GM23338 (cell line): ENCODE measurements around the gene NCKAP5. TPM values are rescaled to one million over a fixed set of nuclear protein-coding genes. Genes with fewer than 3 reads are reported as not detected.

Source experiments
- ATAC-seq: fragments of 200-7000 bp; cut with Tn5 transposase; 3 replicates; pipeline ENCODE4 v1.9.1; 2020
- DNase-seq: peaks from one replicate; pipeline ENCODE4 v3.0.0-alpha.2; 2015; ENCODE audit warnings: low spot score
- H2AFZ ChIP-seq: fragments of 200-600 bp; sonication (generic); 2 replicates; pipeline ENCODE4 v1.8.0; 2016; ENCODE audit warnings: antibody characterized with exemption, mild to moderate bottlenecking, moderate library complexity
- H3F3A ChIP-seq: fragments of 200-600 bp; sonication (generic); replicated peaks from 2 replicates; pipeline ENCODE4 v1.8.0; 2017; ENCODE audit warnings: antibody characterized with exemption, mixed run types, low read depth
- H3K27ac ChIP-seq: fragments of 200-600 bp; sonication (generic); 2 replicates; pipeline ENCODE4 v1.6.1; 2016; ENCODE audit warnings: low read depth
- H3K27me3 ChIP-seq: fragments of 200-600 bp; sonication (generic); 2 replicates; pipeline ENCODE4 v1.8.0; 2016; ENCODE audit warnings: mild to moderate bottlenecking, mixed run types, moderate library complexity; ENCODE audit not compliant: insufficient read depth
- H3K36me3 ChIP-seq: fragments of 200-600 bp; sonication (generic); 2 replicates; pipeline ENCODE4 v1.8.0; 2016; ENCODE audit warnings: mild to moderate bottlenecking; ENCODE audit not compliant: insufficient read depth
- H3K4me1 ChIP-seq: fragments of 200-600 bp; sonication (generic); 2 replicates; pipeline ENCODE4 v1.8.0; 2016; ENCODE audit warnings: mild to moderate bottlenecking, moderate library complexity; ENCODE audit not compliant: insufficient read depth
- H3K4me2 ChIP-seq: fragments of 200-600 bp; sonication (generic); 2 replicates; pipeline ENCODE4 v1.7.1; 2017; ENCODE audit warnings: mixed run types
- H3K4me3 ChIP-seq: fragments of 200-600 bp; sonication (generic); 2 replicates; pipeline ENCODE4 v1.6.1; 2016; ENCODE audit warnings: mixed run types
- H3K79me2 ChIP-seq: fragments of 200-600 bp; sonication (generic); replicated peaks from 2 replicates; pipeline ENCODE4 v1.8.0; 2017; ENCODE audit warnings: mild to moderate bottlenecking; ENCODE audit not compliant: insufficient read depth
- H3K9me2 ChIP-seq: fragments of 200-600 bp; sonication (generic); 2 replicates; pipeline ENCODE4 v1.8.0; 2017; ENCODE audit not compliant: insufficient read depth
- H4K20me1 ChIP-seq: fragments of 200-600 bp; sonication (generic); replicated peaks from 2 replicates; pipeline ENCODE4 v1.8.0; 2017; ENCODE audit warnings: mild to moderate bottlenecking; ENCODE audit not compliant: insufficient read depth
- H3K27ac Mint-ChIP-seq: 2 replicates; pipeline ENCODE4 v1.8.0; 2020; ENCODE audit warnings: inconsistent platforms, mild to moderate bottlenecking, moderate library complexity, mixed read lengths
- H3K27me3 Mint-ChIP-seq: 3 replicates; pipeline ENCODE4 v1.8.0; 2022; ENCODE audit warnings: low read depth, mild to moderate bottlenecking, moderate library complexity, mixed read lengths, inconsistent platforms; ENCODE audit not compliant: insufficient read depth, poor library complexity
- H3K36me3 Mint-ChIP-seq: 3 replicates; pipeline ENCODE4 v1.8.0; 2021; ENCODE audit warnings: low read depth, mild to moderate bottlenecking, inconsistent platforms, moderate library complexity, mixed read lengths
- H3K4me1 Mint-ChIP-seq: 3 replicates; pipeline ENCODE4 v1.8.0; 2020; ENCODE audit warnings: mild to moderate bottlenecking, inconsistent platforms, mixed read lengths
- H3K4me3 Mint-ChIP-seq: 3 replicates; pipeline ENCODE4 v1.8.0; 2021; ENCODE audit warnings: moderate library complexity, mild to moderate bottlenecking, inconsistent platforms, mixed read lengths
- H3K9me3 Mint-ChIP-seq: 3 replicates; pipeline ENCODE4 v1.8.0; 2020; ENCODE audit warnings: moderate library complexity, mild to moderate bottlenecking, inconsistent platforms, mixed read lengths
- CREB1 ChIP-seq: fragments of 250-450 bp; sonication (Bioruptor Pico); IDR thresholded peaks from 2 replicates; pipeline ENCODE4 v1.5.0; 2020; ENCODE audit warnings: low read depth, mild to moderate bottlenecking, moderate library complexity
- EZH2 ChIP-seq: fragments of 200-600 bp; sonication (generic); IDR thresholded peaks from one replicate; pipeline ENCODE4 v1.8.0; 2017; ENCODE audit warnings: antibody characterized with exemption, mild to moderate bottlenecking, low read depth; ENCODE audit not compliant: unreplicated experiment
- EZH2phosphoT487 ChIP-seq: fragments of 200-600 bp; sonication (generic); IDR thresholded peaks from one replicate; pipeline ENCODE4 v1.8.1; 2018; ENCODE audit warnings: antibody characterized with exemption; ENCODE audit not compliant: unreplicated experiment
- JUNB ChIP-seq: IDR thresholded peaks from one replicate; pipeline ENCODE4 v1.6.1; 2016; ENCODE audit warnings: antibody characterized with exemption; ENCODE audit not compliant: unreplicated experiment
- NANOG ChIP-seq: IDR thresholded peaks from 2 replicates; pipeline ENCODE4 v1.6.1; 2016; ENCODE audit warnings: antibody characterized with exemption, borderline replicate concordance
- POLR2AphosphoS5 ChIP-seq: IDR thresholded peaks from 2 replicates; pipeline ENCODE4 v1.6.1; 2016; ENCODE audit warnings: antibody characterized with exemption, low read depth
- STAT1 ChIP-seq: IDR thresholded peaks from one replicate; pipeline ENCODE4 v1.6.1; 2016; ENCODE audit warnings: antibody characterized with exemption; ENCODE audit not compliant: unreplicated experiment
- ZNF114 ChIP-seq: fragments of 250-450 bp; sonication (Bioruptor Pico); IDR thresholded peaks from 2 replicates; pipeline ENCODE4 v1.5.0; 2020; ENCODE audit warnings: mild to moderate bottlenecking, moderate library complexity
- ZNF331 ChIP-seq: fragments of 250-450 bp; sonication (Bioruptor Pico); IDR thresholded peaks from 2 replicates; pipeline ENCODE4 v1.5.0; 2020; ENCODE audit warnings: low read depth, mild to moderate bottlenecking, moderate library complexity
- polyA plus RNA-seq: library from polyadenylated mRNA; unstranded; fragments of >200 nt; fragmentation: Nextera tagmentation; extraction: Ambion mirVana; gene quantifications from 2 replicates; pipeline ENCODE4 v1.2.1, GENCODE V29; 2016
- total RNA-seq: library from RNA; depleted of rRNA; stranded (reverse); fragments of >200 nt; shearing (Covaris generic); gene quantifications from 2 replicates; pipeline ENCODE4 v1.2.3, GENCODE V29; 2014
- TF ChIP-seq, protein P1 (sequence below): fragments of 250-450 bp; sonication (Bioruptor Pico); IDR thresholded peaks from 2 replicates; pipeline ENCODE4 v1.5.0; 2020; ENCODE audit warnings: mild to moderate bottlenecking, moderate library complexity
- TF ChIP-seq, protein P2 (sequence below): IDR thresholded peaks from 2 replicates; pipeline ENCODE4 v1.6.1; 2016; ENCODE audit warnings: antibody characterized with exemption
- TF ChIP-seq, protein P3 (sequence below), 2 experiments: fragments of 200-600 bp in 1 of 2; sonication (generic) in 1 of 2; conservative IDR thresholded peaks; 2 replicates each; pipeline versions ENCODE4 v1.5.1 to v1.6.1; 2016 to 2017; ENCODE audit warnings: antibody characterized with exemption in 2 of 2, low read depth in 2 of 2, mild to moderate bottlenecking in 2 of 2, moderate library complexity in 1 of 2
- TF ChIP-seq, protein P4 (sequence below): IDR thresholded peaks from one replicate; pipeline ENCODE4 v1.6.1; 2018; ENCODE audit warnings: antibody characterized with exemption; ENCODE audit not compliant: unreplicated experiment

NCKAP5 gene
- total and polyA plus RNA-seq, 2 experiments from 2014 or later, result 0.34 to 0.73 TPM

DNA sequence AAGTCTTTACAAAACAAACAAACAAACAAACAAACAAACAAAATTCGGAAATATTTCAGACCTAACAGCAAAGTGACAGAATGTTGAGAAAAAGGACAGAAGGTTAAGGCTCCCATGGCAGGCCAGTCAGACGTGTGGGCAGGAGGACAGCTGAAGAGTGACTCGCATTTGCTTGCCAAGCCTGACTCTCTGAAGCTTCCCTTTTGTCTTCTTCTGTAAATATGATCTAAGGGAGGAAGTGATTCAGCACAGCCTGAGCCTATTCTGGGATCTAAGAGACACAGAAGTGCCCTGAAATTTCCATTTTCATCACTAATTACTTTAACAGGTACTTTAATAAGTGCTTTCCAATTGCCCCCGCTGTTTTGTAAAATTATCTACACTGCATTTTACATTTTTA is 764.2 kb downstream of the NCKAP5 start (continued):
- TF ChIP-seq, protein P1, sequence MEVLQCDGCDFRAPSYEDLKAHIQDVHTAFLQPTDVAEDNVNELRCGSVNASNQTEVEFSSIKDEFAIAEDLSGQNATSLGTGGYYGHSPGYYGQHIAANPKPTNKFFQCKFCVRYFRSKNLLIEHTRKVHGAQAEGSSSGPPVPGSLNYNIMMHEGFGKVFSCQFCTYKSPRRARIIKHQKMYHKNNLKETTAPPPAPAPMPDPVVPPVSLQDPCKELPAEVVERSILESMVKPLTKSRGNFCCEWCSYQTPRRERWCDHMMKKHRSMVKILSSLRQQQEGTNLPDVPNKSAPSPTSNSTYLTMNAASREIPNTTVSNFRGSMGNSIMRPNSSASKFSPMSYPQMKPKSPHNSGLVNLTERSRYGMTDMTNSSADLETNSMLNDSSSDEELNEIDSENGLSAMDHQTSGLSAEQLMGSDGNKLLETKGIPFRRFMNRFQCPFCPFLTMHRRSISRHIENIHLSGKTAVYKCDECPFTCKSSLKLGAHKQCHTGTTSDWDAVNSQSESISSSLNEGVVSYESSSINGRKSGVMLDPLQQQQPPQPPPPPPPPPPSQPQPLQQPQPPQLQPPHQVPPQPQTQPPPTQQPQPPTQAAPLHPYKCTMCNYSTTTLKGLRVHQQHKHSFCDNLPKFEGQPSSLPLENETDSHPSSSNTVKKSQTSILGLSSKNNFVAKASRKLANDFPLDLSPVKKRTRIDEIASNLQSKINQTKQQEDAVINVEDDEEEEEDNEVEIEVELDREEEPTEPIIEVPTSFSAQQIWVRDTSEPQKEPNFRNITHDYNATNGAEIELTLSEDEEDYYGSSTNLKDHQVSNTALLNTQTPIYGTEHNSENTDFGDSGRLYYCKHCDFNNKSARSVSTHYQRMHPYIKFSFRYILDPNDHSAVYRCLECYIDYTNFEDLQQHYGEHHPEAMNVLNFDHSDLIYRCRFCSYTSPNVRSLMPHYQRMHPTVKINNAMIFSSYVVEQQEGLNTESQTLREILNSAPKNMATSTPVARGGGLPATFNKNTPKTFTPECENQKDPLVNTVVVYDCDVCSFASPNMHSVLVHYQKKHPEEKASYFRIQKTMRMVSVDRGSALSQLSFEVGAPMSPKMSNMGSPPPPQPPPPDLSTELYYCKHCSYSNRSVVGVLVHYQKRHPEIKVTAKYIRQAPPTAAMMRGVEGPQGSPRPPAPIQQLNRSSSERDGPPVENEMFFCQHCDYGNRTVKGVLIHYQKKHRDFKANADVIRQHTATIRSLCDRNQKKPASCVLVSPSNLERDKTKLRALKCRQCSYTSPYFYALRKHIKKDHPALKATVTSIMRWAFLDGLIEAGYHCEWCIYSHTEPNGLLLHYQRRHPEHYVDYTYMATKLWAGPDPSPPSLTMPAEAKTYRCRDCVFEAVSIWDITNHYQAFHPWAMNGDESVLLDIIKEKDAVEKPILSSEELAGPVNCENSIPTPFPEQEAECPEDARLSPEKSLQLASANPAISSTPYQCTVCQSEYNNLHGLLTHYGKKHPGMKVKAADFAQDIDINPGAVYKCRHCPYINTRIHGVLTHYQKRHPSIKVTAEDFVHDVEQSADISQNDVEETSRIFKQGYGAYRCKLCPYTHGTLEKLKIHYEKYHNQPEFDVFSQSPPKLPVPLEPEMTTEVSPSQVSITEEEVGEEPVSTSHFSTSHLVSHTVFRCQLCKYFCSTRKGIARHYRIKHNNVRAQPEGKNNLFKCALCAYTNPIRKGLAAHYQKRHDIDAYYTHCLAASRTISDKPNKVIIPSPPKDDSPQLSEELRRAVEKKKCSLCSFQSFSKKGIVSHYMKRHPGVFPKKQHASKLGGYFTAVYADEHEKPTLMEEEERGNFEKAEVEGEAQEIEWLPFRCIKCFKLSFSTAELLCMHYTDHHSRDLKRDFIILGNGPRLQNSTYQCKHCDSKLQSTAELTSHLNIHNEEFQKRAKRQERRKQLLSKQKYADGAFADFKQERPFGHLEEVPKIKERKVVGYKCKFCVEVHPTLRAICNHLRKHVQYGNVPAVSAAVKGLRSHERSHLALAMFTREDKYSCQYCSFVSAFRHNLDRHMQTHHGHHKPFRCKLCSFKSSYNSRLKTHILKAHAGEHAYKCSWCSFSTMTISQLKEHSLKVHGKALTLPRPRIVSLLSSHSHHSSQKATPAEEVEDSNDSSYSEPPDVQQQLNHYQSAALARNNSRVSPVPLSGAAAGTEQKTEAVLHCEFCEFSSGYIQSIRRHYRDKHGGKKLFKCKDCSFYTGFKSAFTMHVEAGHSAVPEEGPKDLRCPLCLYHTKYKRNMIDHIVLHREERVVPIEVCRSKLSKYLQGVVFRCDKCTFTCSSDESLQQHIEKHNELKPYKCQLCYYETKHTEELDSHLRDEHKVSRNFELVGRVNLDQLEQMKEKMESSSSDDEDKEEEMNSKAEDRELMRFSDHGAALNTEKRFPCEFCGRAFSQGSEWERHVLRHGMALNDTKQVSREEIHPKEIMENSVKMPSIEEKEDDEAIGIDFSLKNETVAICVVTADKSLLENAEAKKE, result peak; percentile 28; the same call in 1 of the 2 replicates

DNA sequence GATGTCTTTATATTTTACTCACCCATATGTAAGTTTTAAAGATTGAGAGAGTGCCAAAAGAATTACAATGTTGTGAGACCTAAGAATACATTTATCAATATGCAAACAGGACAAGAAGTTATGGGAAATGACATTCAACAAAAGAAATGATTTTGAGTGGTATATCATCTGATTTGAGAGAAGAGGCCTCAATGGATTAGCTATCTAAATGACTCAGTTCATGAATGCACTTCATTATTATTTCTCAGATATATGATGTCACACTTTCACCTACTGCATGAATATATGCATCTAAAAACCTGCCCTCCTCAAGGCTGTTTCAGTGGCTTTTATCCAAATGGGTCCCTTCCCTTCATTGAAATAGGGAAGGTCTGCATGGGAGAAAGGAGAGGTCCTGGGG is 769.9 kb downstream of the NCKAP5 start:
- H3F3A ChIP-seq, result no peaks in the 10 kb centered on the region
- Mint-ChIP-seq H3K4me1 (no peaks in the 10 kb centered on the region), H3K4me3 (no peak overlapping the region), H3K9me3 (no peaks in the 10 kb centered on the region), H3K27me3 (peaks cover 5% of the 10 kb centered on the region), H3K36me3 (no peaks in the 10 kb centered on the region), H3K27ac (no peak overlapping the region)
- no peaks in the 10 kb centered on the region for H4K20me1 ChIP-seq
- no peak for ATAC-seq
- no peak overlapping the region for H3K4me3 ChIP-seq
- H3K9me2 ChIP-seq, result no peaks in the 10 kb centered on the region
- H3K4me1 ChIP-seq, result no peaks in the 10 kb centered on the region
- no peaks in the 10 kb centered on the region for H3K27me3 ChIP-seq
- H3K79me2 ChIP-seq, result no peaks in the 10 kb centered on the region
- TF ChIP-seq EZH2 (no peak), JUNB (no peak), STAT1 (no peak), POLR2AphosphoS5 (no peak), CREB1 (no peak), EZH2phosphoT487 (no peak), ZNF331 (no peak), NANOG (no peak), ZNF114 (CRISPR knock-in tag) (no peak)
- TF ChIP-seq, protein P2, sequence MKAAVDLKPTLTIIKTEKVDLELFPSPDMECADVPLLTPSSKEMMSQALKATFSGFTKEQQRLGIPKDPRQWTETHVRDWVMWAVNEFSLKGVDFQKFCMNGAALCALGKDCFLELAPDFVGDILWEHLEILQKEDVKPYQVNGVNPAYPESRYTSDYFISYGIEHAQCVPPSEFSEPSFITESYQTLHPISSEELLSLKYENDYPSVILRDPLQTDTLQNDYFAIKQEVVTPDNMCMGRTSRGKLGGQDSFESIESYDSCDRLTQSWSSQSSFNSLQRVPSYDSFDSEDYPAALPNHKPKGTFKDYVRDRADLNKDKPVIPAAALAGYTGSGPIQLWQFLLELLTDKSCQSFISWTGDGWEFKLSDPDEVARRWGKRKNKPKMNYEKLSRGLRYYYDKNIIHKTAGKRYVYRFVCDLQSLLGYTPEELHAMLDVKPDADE, result no peak
- TF ChIP-seq, protein P3, sequence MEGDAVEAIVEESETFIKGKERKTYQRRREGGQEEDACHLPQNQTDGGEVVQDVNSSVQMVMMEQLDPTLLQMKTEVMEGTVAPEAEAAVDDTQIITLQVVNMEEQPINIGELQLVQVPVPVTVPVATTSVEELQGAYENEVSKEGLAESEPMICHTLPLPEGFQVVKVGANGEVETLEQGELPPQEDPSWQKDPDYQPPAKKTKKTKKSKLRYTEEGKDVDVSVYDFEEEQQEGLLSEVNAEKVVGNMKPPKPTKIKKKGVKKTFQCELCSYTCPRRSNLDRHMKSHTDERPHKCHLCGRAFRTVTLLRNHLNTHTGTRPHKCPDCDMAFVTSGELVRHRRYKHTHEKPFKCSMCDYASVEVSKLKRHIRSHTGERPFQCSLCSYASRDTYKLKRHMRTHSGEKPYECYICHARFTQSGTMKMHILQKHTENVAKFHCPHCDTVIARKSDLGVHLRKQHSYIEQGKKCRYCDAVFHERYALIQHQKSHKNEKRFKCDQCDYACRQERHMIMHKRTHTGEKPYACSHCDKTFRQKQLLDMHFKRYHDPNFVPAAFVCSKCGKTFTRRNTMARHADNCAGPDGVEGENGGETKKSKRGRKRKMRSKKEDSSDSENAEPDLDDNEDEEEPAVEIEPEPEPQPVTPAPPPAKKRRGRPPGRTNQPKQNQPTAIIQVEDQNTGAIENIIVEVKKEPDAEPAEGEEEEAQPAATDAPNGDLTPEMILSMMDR (conservative IDR thresholded peaks at IDR 0.05; ENCODE audit: low read depth in 2 of 2), result no peak
- TF ChIP-seq, protein P4, sequence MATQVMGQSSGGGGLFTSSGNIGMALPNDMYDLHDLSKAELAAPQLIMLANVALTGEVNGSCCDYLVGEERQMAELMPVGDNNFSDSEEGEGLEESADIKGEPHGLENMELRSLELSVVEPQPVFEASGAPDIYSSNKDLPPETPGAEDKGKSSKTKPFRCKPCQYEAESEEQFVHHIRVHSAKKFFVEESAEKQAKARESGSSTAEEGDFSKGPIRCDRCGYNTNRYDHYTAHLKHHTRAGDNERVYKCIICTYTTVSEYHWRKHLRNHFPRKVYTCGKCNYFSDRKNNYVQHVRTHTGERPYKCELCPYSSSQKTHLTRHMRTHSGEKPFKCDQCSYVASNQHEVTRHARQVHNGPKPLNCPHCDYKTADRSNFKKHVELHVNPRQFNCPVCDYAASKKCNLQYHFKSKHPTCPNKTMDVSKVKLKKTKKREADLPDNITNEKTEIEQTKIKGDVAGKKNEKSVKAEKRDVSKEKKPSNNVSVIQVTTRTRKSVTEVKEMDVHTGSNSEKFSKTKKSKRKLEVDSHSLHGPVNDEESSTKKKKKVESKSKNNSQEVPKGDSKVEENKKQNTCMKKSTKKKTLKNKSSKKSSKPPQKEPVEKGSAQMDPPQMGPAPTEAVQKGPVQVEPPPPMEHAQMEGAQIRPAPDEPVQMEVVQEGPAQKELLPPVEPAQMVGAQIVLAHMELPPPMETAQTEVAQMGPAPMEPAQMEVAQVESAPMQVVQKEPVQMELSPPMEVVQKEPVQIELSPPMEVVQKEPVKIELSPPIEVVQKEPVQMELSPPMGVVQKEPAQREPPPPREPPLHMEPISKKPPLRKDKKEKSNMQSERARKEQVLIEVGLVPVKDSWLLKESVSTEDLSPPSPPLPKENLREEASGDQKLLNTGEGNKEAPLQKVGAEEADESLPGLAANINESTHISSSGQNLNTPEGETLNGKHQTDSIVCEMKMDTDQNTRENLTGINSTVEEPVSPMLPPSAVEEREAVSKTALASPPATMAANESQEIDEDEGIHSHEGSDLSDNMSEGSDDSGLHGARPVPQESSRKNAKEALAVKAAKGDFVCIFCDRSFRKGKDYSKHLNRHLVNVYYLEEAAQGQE, result no peak
- H3K4me2 ChIP-seq, result no peak overlapping the region
- H3K27ac ChIP-seq, result no peak overlapping the region
- no peak for DNase-seq
- H2AFZ ChIP-seq, result no peak overlapping the region
- no peaks in the 10 kb centered on the region for H3K36me3 ChIP-seq
